Ishikawa (cell line): ENCODE data around the gene HINT2.

Experiments used
- CEBPB ChIP-seq: IDR thresholded peaks from 2 replicates; pipeline ENCODE4 v1.6.1; 2012
- CREB1 ChIP-seq: IDR thresholded peaks from 2 replicates; pipeline ENCODE4 v1.6.1; 2012; ENCODE audit warnings: low read depth
- EGR1 ChIP-seq: IDR thresholded peaks from 2 replicates; pipeline ENCODE4 v1.6.1; 2012
- EP300 ChIP-seq: IDR thresholded peaks from 2 replicates; pipeline ENCODE4 v1.6.1; 2012; ENCODE audit warnings: borderline replicate concordance
- FOXM1 ChIP-seq: IDR thresholded peaks from 2 replicates; pipeline ENCODE4 v1.6.1; 2012; ENCODE audit warnings: low read depth, borderline replicate concordance
- NFIC ChIP-seq: IDR thresholded peaks from 2 replicates; pipeline ENCODE4 v1.6.1; 2012
- RAD21 ChIP-seq: IDR thresholded peaks from 2 replicates; pipeline ENCODE4 v1.6.1; 2012; ENCODE audit warnings: low read depth
- TAF1 ChIP-seq: IDR thresholded peaks from 2 replicates; pipeline ENCODE4 v1.6.1; 2012; ENCODE audit warnings: low read depth, mild to moderate bottlenecking
- TCF12 ChIP-seq: IDR thresholded peaks from 2 replicates; pipeline ENCODE4 v1.6.1; 2012; ENCODE audit warnings: low read depth
- TEAD4 ChIP-seq: IDR thresholded peaks from 2 replicates; pipeline ENCODE4 v1.6.1; 2012
- YY1 ChIP-seq: IDR thresholded peaks from 2 replicates; pipeline ENCODE4 v1.6.1; 2012; ENCODE audit warnings: low read depth
- ZBTB7A ChIP-seq: IDR thresholded peaks from 2 replicates; pipeline ENCODE4 v1.6.1; 2012; ENCODE audit warnings: low read depth
- TF ChIP-seq, protein P1 (sequence below): IDR thresholded peaks from 2 replicates; pipeline ENCODE4 v1.6.1; 2012
- TF ChIP-seq, protein P2 (sequence below): IDR thresholded peaks from 2 replicates; pipeline ENCODE4 v1.6.1; 2012; ENCODE audit warnings: low read depth, mild to moderate bottlenecking
- TF ChIP-seq, protein P3 (sequence below): IDR thresholded peaks from 2 replicates; pipeline ENCODE4 v1.6.1; 2012

The HINT2 gene

DNA sequence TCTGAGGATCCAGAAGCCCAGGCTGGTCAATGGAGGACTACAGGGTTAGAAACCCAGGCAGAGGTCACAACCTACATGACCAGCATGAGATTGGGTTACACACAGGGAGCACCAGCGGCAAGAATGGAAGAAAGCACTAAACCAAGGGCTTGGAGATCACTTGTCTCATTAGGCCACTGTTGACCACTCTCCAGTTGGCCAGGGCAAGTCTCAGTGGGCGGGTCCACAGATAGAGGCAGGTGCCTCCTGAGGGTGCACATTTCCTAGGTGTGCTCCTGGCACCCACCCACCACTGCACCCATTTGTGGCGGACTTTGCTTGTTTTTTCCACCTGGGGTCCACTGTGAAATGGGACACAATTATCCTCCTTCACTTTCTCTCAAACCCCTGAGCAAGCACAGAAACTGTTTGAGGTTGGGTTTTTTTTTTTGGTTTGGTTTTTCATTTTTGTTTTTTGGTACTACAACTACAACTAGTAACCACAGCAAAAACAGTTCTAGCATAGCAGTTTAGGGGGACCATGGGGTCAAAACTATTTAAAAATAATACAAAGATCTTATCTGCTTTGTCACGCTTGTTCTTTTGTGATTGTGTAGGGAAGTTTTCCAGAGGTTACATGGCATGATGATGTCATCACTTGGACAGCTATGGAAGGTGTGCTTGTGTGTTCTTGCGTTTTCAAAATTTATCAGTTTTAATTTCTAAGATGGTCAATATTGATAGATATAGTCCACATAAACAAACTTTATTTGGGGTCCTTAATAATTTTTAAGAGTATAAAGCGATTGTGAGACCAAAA, 17.3 kb downstream of the HINT2 start:
- TF ChIP-seq YY1 (no peak), TEAD4 (no peak), CREB1 (no peak), RAD21 (no peak), NFIC (no peak), TCF12 (no peak), ZBTB7A (no peak), FOXM1 (no peak), CEBPB (no peak), TAF1 (no peak)
- TF ChIP-seq, protein P1, sequence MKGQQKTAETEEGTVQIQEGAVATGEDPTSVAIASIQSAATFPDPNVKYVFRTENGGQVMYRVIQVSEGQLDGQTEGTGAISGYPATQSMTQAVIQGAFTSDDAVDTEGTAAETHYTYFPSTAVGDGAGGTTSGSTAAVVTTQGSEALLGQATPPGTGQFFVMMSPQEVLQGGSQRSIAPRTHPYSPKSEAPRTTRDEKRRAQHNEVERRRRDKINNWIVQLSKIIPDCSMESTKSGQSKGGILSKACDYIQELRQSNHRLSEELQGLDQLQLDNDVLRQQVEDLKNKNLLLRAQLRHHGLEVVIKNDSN = no peak
- TF ChIP-seq, protein P2, sequence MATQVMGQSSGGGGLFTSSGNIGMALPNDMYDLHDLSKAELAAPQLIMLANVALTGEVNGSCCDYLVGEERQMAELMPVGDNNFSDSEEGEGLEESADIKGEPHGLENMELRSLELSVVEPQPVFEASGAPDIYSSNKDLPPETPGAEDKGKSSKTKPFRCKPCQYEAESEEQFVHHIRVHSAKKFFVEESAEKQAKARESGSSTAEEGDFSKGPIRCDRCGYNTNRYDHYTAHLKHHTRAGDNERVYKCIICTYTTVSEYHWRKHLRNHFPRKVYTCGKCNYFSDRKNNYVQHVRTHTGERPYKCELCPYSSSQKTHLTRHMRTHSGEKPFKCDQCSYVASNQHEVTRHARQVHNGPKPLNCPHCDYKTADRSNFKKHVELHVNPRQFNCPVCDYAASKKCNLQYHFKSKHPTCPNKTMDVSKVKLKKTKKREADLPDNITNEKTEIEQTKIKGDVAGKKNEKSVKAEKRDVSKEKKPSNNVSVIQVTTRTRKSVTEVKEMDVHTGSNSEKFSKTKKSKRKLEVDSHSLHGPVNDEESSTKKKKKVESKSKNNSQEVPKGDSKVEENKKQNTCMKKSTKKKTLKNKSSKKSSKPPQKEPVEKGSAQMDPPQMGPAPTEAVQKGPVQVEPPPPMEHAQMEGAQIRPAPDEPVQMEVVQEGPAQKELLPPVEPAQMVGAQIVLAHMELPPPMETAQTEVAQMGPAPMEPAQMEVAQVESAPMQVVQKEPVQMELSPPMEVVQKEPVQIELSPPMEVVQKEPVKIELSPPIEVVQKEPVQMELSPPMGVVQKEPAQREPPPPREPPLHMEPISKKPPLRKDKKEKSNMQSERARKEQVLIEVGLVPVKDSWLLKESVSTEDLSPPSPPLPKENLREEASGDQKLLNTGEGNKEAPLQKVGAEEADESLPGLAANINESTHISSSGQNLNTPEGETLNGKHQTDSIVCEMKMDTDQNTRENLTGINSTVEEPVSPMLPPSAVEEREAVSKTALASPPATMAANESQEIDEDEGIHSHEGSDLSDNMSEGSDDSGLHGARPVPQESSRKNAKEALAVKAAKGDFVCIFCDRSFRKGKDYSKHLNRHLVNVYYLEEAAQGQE = no peak
- TF ChIP-seq, protein P3, sequence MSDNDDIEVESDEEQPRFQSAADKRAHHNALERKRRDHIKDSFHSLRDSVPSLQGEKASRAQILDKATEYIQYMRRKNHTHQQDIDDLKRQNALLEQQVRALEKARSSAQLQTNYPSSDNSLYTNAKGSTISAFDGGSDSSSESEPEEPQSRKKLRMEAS = no peak

DNA sequence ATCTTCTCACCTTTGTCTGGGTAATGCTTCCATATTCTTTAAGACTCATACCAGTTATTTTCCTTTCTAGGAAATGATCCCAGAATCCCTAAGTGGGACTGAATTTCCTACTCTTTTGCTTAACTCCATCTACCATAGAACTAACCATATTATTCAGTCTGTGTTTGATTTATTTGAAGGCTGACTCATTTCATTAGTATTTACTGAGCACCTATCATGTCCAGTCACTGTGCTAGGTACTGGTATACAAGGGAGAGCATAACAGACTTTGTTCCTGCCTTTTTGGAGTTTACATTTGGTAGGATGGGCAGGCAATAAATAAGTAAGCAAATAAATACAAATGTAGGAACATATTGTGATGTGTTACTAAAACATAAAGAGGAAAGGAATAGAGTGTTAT, 19.1 kb downstream of the HINT2 start:
- TF ChIP-seq TEAD4 (no peak), EP300 (no peak)
- TF ChIP-seq, protein P3 = no peak

DNA sequence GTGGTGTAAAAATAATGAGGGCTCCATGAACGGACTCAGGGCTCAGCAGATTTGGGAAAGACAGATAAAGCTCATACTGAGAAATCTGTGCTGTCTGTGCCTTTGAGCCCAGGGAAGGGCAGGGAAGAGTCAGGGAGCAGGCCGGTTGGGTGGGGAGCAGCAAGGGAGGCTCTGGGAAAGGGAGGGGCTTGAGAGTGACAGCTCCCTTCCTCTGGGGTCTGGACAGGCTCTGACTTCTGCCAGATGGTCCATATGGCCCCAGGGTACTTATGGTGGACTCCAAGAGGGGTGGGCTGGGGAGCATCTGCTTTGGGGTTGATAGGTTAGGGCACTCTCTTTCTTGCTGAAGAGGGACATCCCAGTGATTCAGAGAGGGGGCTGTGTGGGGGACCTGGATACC, 21.4 kb downstream of the HINT2 start:
- TF ChIP-seq, protein P3 = no peak
- TF ChIP-seq NFIC (no peak), CREB1 (no peak), CEBPB (no peak), RAD21 (no peak), EGR1 (no peak), TAF1 (no peak), TCF12 (no peak), TEAD4 (no peak), FOXM1 (no peak), YY1 (no peak), ZBTB7A (no peak), EP300 (no peak)
- TF ChIP-seq, protein P2 = no peak
- TF ChIP-seq, protein P1 = no peak

DNA sequence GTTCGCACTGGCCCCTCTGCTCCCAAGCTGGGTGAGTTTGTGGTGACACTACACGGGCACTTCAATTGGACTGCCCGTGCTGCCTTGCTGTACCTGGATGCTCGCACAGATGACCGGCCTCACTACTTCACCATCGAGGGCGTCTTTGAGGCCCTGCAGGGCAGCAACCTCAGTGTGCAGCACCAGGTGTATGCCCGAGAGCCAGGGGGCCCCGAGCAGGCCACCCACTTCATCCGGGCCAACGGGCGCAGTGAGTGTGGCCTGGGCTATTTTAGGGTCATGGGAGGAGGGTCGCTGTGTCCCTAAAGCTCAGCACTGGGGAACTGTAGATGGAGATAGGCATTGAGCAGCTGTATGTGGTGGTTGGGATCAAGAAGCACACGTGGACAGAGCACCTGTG, 22.0 kb downstream of the HINT2 start:
- TF ChIP-seq CEBPB (no peak), EGR1 (no peak), CREB1 (no peak), RAD21 (no peak), FOXM1 (no peak), YY1 (no peak), TCF12 (no peak), TEAD4 (no peak), EP300 (no peak), ZBTB7A (no peak), TAF1 (no peak), NFIC (no peak)
- TF ChIP-seq, protein P1 = no peak
- TF ChIP-seq, protein P2 = no peak
- TF ChIP-seq, protein P3 = no peak
